ENCODE data around the gene PGM1. TPM values are rescaled to one million over a fixed set of nuclear protein-coding genes. Genes with fewer than 3 reads are reported as not detected.

Gene PGM1
- polyA plus RNA-seq, 3 donors = 8.2 to 39.8 (median 28.7) TPM

- H3K9me3 ChIP-seq (replicated peaks in 1 of 2; ENCODE audit: control insufficient read depth in 1 of 2, insufficient read depth in 1 of 2, low read length in 2 of 2) = no peaks in the 10 kb centered on the region
- Mint-ChIP-seq H3K9me3 (peaks cover 0 to 4% (median 0%) of the 10 kb centered on the region in 7 donors), H3K27ac (peak overlapping the region; percentile 90 to 97 (median 95)), H3K4me1 (peaks cover 29% of the 10 kb centered on the region), H3K4me3 (peak overlapping the region; percentile 95 to 96), H3K27me3 (ENCODE audit: low read depth in 3 of 3) (no peaks in the 10 kb centered on the region), H3K36me3 (peaks cover 2% of the 10 kb centered on the region in 2 donors)
- intact Hi-C loops (cut with micrococcal nuclease) = no loop called here
- H3K4me1 ChIP-seq (ENCODE audit: control insufficient read depth in 1 of 2, insufficient read depth in 2 of 2, low read length in 2 of 2) = peaks cover 13 to 17% of the 10 kb centered on the region in 2 donors
- peak overlapping the region; percentile 99 for H2AFZ ChIP-seq (ENCODE audit: insufficient read depth, low read depth, low read length, poor library complexity, severe bottlenecking)
- H3K27me3 ChIP-seq (ENCODE audit: control insufficient read depth in 2 of 2, insufficient read depth in 2 of 2, low read length in 2 of 2) = no peaks in the 10 kb centered on the region
- peak overlapping the region; percentile 91 for H3K4me2 ChIP-seq (replicated peaks; ENCODE audit: extremely low read depth, low read length, poor library complexity, severe bottlenecking)
- WGBS (ENCODE audit: insufficient coverage) = under 1% methylated on average over 46 of the region's 55 CpGs
- TF ChIP-seq CTCF (IDR thresholded peaks at IDR 0.05) = no peak
- peak; percentile 69 to 82 (median 73) for DNase-seq
- peak overlapping the region; percentile 88 to 91 for H3K27ac ChIP-seq (ENCODE audit: low read depth in 1 of 2, low read length in 2 of 2)
- H3K79me2 ChIP-seq (ENCODE audit: insufficient read depth, low read length) = peaks cover 52% of the 10 kb centered on the region
- no peaks in the 10 kb centered on the region for H3K36me3 ChIP-seq (replicated peaks in 1 of 2; ENCODE audit: control insufficient read depth in 1 of 2, insufficient read depth in 2 of 2, low read length in 2 of 2)
- peak overlapping the region; percentile 67 to 95 (median 91) for H3K4me3 ChIP-seq (replicated peaks in 1 of 3; ENCODE audit: low read depth in 2 of 3, low read length in 3 of 3)
- H3K9ac ChIP-seq (ENCODE audit: insufficient read depth, low read length, poor library complexity, severe bottlenecking) = peak overlapping the region; percentile 89
- H4K20me1 ChIP-seq (ENCODE audit: insufficient read depth, low read length) = no peaks in the 10 kb centered on the region
Measured at GRCh38 chr1:63593886-63594605, 835 bp downstream of the PGM1 start.

DNA sequence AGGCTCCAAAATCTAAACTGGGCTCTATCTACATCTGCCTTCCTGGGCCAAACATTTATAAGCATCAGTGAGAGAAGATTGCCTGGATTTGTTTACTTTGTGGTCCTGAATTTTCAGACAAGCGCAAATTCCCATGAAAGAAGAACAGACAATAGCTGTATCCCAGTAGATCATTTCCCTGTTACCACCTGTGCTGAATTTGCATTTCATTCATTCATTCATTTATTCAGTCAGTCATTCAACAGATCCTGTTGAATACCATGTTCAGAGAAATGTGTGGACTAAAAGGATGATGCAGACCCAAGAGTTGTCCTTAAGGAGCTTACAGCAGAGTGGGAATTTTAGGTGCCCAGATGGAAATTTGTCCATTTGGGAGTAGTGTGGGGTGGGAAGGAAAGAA, 2.2 kb downstream of the PGM1 start:
- Mint-ChIP-seq H3K9me3 (peaks cover 0 to 4% (median 0%) of the 10 kb centered on the region in 7 donors), H3K27me3 (ENCODE audit: low read depth in 3 of 3) (no peaks in the 10 kb centered on the region), H3K27ac (no peak overlapping the region), H3K4me1 (peaks cover 29% of the 10 kb centered on the region), H3K4me3 (no peak overlapping the region), H3K36me3 (peaks cover 2 to 5% of the 10 kb centered on the region in 2 donors)
- peaks cover 52% of the 10 kb centered on the region for H3K79me2 ChIP-seq (ENCODE audit: insufficient read depth, low read length)
- H3K27ac ChIP-seq (ENCODE audit: low read depth in 1 of 2, low read length in 2 of 2) = no peak overlapping the region
- H4K20me1 ChIP-seq (ENCODE audit: insufficient read depth, low read length) = no peaks in the 10 kb centered on the region
- H3K9me3 ChIP-seq (replicated peaks in 1 of 2; ENCODE audit: control insufficient read depth in 1 of 2, insufficient read depth in 1 of 2, low read length in 2 of 2) = no peaks in the 10 kb centered on the region
- H3K4me3 ChIP-seq (replicated peaks in 1 of 3; ENCODE audit: low read depth in 2 of 3, low read length in 3 of 3) = no peak overlapping the region
- WGBS (ENCODE audit: insufficient coverage) = no CpG with 5 or more reads among the region's 1 CpG
- peaks cover 13 to 17% of the 10 kb centered on the region in 2 donors for H3K4me1 ChIP-seq (ENCODE audit: control insufficient read depth in 1 of 2, insufficient read depth in 2 of 2, low read length in 2 of 2)
- DNase-seq = no peak
- H3K4me2 ChIP-seq (replicated peaks; ENCODE audit: extremely low read depth, low read length, poor library complexity, severe bottlenecking) = no peak overlapping the region
- no peaks in the 10 kb centered on the region for H3K27me3 ChIP-seq (ENCODE audit: control insufficient read depth in 2 of 2, insufficient read depth in 2 of 2, low read length in 2 of 2)
- no peak overlapping the region for H2AFZ ChIP-seq (ENCODE audit: insufficient read depth, low read depth, low read length, poor library complexity, severe bottlenecking)
- no peak overlapping the region for H3K9ac ChIP-seq (ENCODE audit: insufficient read depth, low read length, poor library complexity, severe bottlenecking)
- no peaks in the 10 kb centered on the region for H3K36me3 ChIP-seq (replicated peaks in 1 of 2; ENCODE audit: control insufficient read depth in 1 of 2, insufficient read depth in 2 of 2, low read length in 2 of 2)
- intact Hi-C loops (cut with micrococcal nuclease) = no loop called here
- TF ChIP-seq CTCF (IDR thresholded peaks at IDR 0.05) = no peak

Data from CD14-positive monocyte (primary cell).